Upper lobe of left lung (tissue), 6 donors: ENCODE results near the gene NOTCH1. TPM values are rescaled to one million over a fixed set of nuclear protein-coding genes. Genes with fewer than 3 reads are reported as not detected.

Experiments
- ATAC-seq, 2 donors: fragments of 200-7000 bp; cut with Tn5 transposase; one replicate each; pipeline ENCODE4 v1.9.1; 2022; ENCODE audit warnings: mild to moderate bottlenecking in 2 of 2, moderate library complexity in 2 of 2; ENCODE audit not compliant: low FRiP score in 2 of 2
- DNase-seq, 2 donors: peaks; one replicate each; pipeline ENCODE4 v3.0.0-alpha.2; 2019 to 2020
- H3K27ac ChIP-seq, 4 donors: fragments of 200-600 bp; sonication (generic); one replicate each; pipeline ENCODE4 v1.5.1; 2016 to 2019
- H3K27me3 ChIP-seq, 4 donors: fragments of 200-600 bp; sonication (generic); one replicate each; pipeline ENCODE4 v1.5.1; 2017 to 2019
- H3K36me3 ChIP-seq, 4 donors: fragments of 200-600 bp; sonication (generic); one replicate each; pipeline ENCODE4 v1.5.1; 2016 to 2019
- H3K4me1 ChIP-seq, 4 donors: fragments of 200-600 bp; sonication (generic); one replicate each; pipeline ENCODE4 v1.5.1; 2018 to 2019
- H3K4me3 ChIP-seq, 4 donors: fragments of 200-600 bp; sonication (generic); one replicate each; pipeline ENCODE4 v1.5.1; 2017 to 2019; ENCODE audit warnings: mild to moderate bottlenecking in 2 of 4, moderate library complexity in 1 of 4
- H3K9me3 ChIP-seq, 4 donors: fragments of 200-600 bp; sonication (generic); one replicate each; pipeline ENCODE4 v1.5.1; 2018 to 2019
- EP300 ChIP-seq, 4 donors: sonication (generic); formaldehyde crosslinking; IDR thresholded peaks; one replicate each; pipeline ENCODE4 v1.5.1; 2017; ENCODE audit warnings: antibody characterized with exemption in 4 of 4, control low read depth in 2 of 4
- POLR2A ChIP-seq, 4 donors: fragments of 450-650 bp; IDR thresholded peaks; one replicate each; pipeline ENCODE4 v1.5.1; 2016 to 2017; ENCODE audit warnings: antibody characterized with exemption in 4 of 4, mild to moderate bottlenecking in 2 of 4
- POLR2AphosphoS5 ChIP-seq, 2 donors: sonication (generic); formaldehyde crosslinking; IDR thresholded peaks; one replicate each; pipeline ENCODE4 v1.5.1; 2017; ENCODE audit warnings: antibody characterized with exemption in 2 of 2
- WGBS, 2 donors: methylation state at CpG; one replicate each; pipeline ENCODE4 v1.1.5; 2017 to 2018; 5-methylcytosine and 5-hydroxymethylcytosine counted together
- total RNA-seq, 6 donors: library from RNA; depleted of rRNA in 4 of 6; stranded (reverse); fragments of >200 nt in 4 of 6; gene quantifications; one replicate each; pipeline versions ENCODE4 v1.1.0 to v1.2.1, GENCODE V29; 2016 to 2021
- TF ChIP-seq, protein P1 (sequence below), 6 experiments: fragments of 450-650 bp in 4 of 6; fragments of 200-600 bp in 2 of 6; sonication (generic) in 2 of 6; IDR thresholded peaks; one replicate each; pipeline ENCODE4 v1.5.1; 2016 to 2019; ENCODE audit warnings: antibody characterized with exemption in 6 of 6
- donor health status: DM: no; HTN: no; CAD: no; lungs with moderate emphysema.
- donor health status: DM: no; HTN: yes; CAD: no; lungs with severe emphysema.

The NOTCH1 gene
- total RNA-seq, 6 donors from 2014 or later, result 49.6 to 175 (median 110) TPM

- H3K27me3 ChIP-seq, result no peaks in the 10 kb centered on the region
- no peak overlapping the region for H3K4me3 ChIP-seq
- H3K27ac ChIP-seq, result peak overlapping the region in 3 of 4 donors; percentile 66 to 98 (median 96)
- no peak for TF ChIP-seq EP300 (IDR thresholded peaks at IDR 0.05)
- TF ChIP-seq POLR2AphosphoS5 (IDR thresholded peaks at IDR 0.05), result no peak
- TF ChIP-seq, protein P1, sequence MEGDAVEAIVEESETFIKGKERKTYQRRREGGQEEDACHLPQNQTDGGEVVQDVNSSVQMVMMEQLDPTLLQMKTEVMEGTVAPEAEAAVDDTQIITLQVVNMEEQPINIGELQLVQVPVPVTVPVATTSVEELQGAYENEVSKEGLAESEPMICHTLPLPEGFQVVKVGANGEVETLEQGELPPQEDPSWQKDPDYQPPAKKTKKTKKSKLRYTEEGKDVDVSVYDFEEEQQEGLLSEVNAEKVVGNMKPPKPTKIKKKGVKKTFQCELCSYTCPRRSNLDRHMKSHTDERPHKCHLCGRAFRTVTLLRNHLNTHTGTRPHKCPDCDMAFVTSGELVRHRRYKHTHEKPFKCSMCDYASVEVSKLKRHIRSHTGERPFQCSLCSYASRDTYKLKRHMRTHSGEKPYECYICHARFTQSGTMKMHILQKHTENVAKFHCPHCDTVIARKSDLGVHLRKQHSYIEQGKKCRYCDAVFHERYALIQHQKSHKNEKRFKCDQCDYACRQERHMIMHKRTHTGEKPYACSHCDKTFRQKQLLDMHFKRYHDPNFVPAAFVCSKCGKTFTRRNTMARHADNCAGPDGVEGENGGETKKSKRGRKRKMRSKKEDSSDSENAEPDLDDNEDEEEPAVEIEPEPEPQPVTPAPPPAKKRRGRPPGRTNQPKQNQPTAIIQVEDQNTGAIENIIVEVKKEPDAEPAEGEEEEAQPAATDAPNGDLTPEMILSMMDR (IDR thresholded peaks at IDR 0.05), result no peak
- TF ChIP-seq POLR2A (IDR thresholded peaks at IDR 0.05), result no peak
- H3K36me3 ChIP-seq, result peaks cover 0 to 28% (median 22%) of the 10 kb centered on the region in 4 donors
- 78 to 91% methylated on average over 4 to 7 of the region's 7 CpGs for WGBS, 2 donors
- no peak for DNase-seq
- peaks cover 87 to 94% (median 93%) of the 10 kb centered on the region in 4 donors for H3K4me1 ChIP-seq
- ATAC-seq, result no peak
- H3K9me3 ChIP-seq, result no peaks in the 10 kb centered on the region
These were observed 8.4 kb downstream of the NOTCH1 start for GRCh38 chr9:136537411-136537810.

DNA sequence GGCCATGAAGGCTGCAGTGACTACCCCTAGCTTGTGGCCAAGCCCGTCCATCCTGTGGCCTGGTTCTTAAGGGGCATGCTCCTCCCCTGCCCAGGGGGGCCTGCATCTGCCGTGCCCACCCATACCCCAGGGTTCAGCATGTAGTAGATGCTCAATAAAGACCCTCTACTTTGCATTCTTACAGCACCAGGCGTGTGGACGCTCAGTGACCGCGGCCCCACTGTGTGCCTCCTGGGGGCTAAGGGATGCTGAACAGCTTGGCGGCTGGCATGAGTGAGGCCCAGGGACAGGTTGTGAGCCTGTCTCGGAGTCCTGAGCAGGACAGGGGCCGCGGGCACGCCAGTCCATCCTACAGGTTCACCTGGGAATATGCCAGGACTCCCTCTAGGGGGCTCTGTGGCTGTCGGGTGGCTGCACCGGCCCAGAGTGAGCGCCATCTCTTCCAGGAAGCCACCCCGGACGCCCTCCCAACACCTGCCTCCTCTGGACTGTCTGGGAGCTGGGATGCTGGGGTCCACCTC, 9.1 kb downstream of the NOTCH1 start:
- Histone ChIP-seq H3K9me3 (no peaks in the 10 kb centered on the region), H3K4me3 (no peak overlapping the region), H3K36me3 (peaks cover 0 to 22% (median 17%) of the 10 kb centered on the region in 4 donors), H3K27ac (peak overlapping the region in 2 of 4 donors; percentile 66 to 98), H3K27me3 (no peaks in the 10 kb centered on the region), H3K4me1 (peaks cover 88 to 95% (median 93%) of the 10 kb centered on the region in 4 donors)
- 85 to 91% methylated on average over 9 to 16 of the region's 16 CpGs for WGBS, 2 donors
- ATAC-seq (no peak), DNase-seq (peak in 1 of 2 donors; percentile 66)
- TF ChIP-seq, protein P1 (IDR thresholded peaks at IDR 0.05), result no peak

DNA sequence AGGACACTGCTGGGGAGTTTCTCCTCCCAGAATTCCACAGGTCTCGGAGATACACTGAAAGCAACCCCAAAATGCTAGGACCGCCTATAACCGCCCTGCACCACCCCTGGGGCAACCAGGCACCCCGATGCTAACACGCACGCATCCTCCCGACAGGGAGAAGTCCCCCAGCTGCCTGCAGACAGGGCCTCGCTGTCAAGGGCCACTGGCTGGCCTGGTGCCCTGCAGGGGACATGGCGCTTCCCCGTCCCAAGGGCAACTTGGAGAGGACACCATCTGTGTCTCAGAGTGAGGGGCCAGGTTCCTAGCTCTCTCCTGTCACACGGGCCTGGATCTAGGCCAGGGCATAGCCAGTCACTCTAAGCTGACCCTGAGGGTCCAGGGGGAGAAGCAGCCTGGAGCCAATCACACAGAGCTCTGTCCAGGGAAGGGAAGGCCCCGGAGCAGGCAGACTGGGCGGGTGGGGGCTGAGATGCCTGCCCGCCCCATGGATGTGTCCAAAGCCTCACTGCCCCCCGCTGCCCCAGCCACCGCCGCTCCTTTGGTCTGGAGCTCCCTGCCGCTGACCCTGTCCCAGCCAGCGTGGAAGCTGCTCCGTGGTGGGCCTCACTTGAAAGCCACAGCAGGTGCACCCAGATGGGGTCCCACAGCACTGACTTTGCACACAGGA, 9.7 kb downstream of the NOTCH1 start:
- H3K27ac ChIP-seq, result peak overlapping the region in 2 of 4 donors; percentile 66 to 98
- ATAC-seq (no peak), DNase-seq (peak in 1 of 2 donors; percentile 58)
- no peaks in the 10 kb centered on the region for H3K9me3 ChIP-seq
- WGBS, 2 donors, result 83 to 100% methylated on average over 1 to 18 of the region's 20 CpGs
- TF ChIP-seq, protein P1 (IDR thresholded peaks at IDR 0.05), result no peak
- no peak for TF ChIP-seq POLR2A (IDR thresholded peaks at IDR 0.05)
- no peak for TF ChIP-seq POLR2AphosphoS5 (IDR thresholded peaks at IDR 0.05)
- TF ChIP-seq EP300 (IDR thresholded peaks at IDR 0.05), result no peak
- no peak overlapping the region for H3K4me3 ChIP-seq
- H3K4me1 ChIP-seq, result peaks cover 88 to 95% (median 93%) of the 10 kb centered on the region in 4 donors
- H3K27me3 ChIP-seq, result no peaks in the 10 kb centered on the region
- H3K36me3 ChIP-seq, result peaks cover 0 to 16% (median 12%) of the 10 kb centered on the region in 4 donors

DNA sequence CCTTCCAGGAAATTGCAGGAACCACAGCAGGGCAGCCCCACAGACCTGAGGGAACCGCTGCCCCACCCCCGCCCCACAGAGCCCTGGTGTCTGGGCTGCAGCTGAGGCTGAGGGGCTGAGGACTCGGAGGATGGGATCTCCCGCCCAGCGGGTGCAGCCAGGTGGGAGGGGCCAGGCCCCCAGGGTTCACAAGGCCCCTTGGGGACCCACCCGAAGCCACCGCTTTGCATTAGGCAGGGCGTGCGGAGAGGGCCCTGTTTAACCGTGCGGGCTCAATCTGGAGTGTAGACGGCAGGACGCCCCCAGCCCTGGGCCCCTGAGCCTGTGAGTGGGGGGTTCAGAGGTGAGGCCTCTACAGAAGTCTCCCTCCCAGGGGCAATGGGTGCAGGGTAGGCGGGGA, 10.8 kb downstream of the NOTCH1 start:
- H3K27me3 ChIP-seq, result no peaks in the 10 kb centered on the region
- peak in 1 of 2 donors; percentile 75 for DNase-seq
- ATAC-seq, result no peak
- H3K36me3 ChIP-seq, result peaks cover 0 to 15% (median 11%) of the 10 kb centered on the region in 4 donors
- no peaks in the 10 kb centered on the region for H3K9me3 ChIP-seq
- peaks cover 88 to 95% (median 93%) of the 10 kb centered on the region in 4 donors for H3K4me1 ChIP-seq
- no peak overlapping the region for H3K4me3 ChIP-seq
- H3K27ac ChIP-seq, result peak overlapping the region; percentile 81 to 86 (median 84)
- TF ChIP-seq POLR2A (IDR thresholded peaks at IDR 0.05) (no peak), POLR2AphosphoS5 (IDR thresholded peaks at IDR 0.05) (no peak), EP300 (IDR thresholded peaks at IDR 0.05) (no peak)
- TF ChIP-seq, protein P1 (IDR thresholded peaks at IDR 0.05), result no peak
- WGBS, 2 donors, result 50% methylated on average over 7 of the region's 14 CpGs; no CpG with 5 or more reads in 1 of the 2 donors
